H9 (cell line): ENCODE data around the gene NUBPL. TPM values are rescaled to one million over a fixed set of nuclear protein-coding genes. Genes with fewer than 3 reads are reported as not detected.

ENCODE experiments used
- DNase-seq: peaks from one replicate; pipeline ENCODE4 v3.0.0-alpha.2; 2017
- H2AFZ ChIP-seq: one replicate; pipeline ENCODE4 v1.6.1; 2013; ENCODE audit warnings: mild to moderate bottlenecking, low read length, control low read depth, moderate library complexity
- H2AK5ac ChIP-seq: 2 replicates; pipeline ENCODE4 v1.6.1; 2013; ENCODE audit warnings: low read length, control low read depth, mixed read lengths; ENCODE audit not compliant: insufficient read length
- H2BK120ac ChIP-seq: one replicate; pipeline ENCODE4 v1.6.1; 2013; ENCODE audit warnings: low read depth, mild to moderate bottlenecking, low read length, control low read depth, inconsistent platforms; ENCODE audit not compliant: poor library complexity, severe bottlenecking
- H2BK12ac ChIP-seq: 2 replicates; pipeline ENCODE4 v1.6.1; 2013; ENCODE audit warnings: low read length, control low read depth, mixed read lengths, low read depth; ENCODE audit not compliant: insufficient read length
- H2BK15ac ChIP-seq: 2 replicates; pipeline ENCODE4 v1.6.1; 2013; ENCODE audit warnings: low read depth, low read length, control low read depth
- H2BK20ac ChIP-seq: one replicate; pipeline ENCODE4 v1.6.1; 2013; ENCODE audit warnings: low read depth, mild to moderate bottlenecking, low read length, control low read depth, inconsistent platforms; ENCODE audit not compliant: poor library complexity, severe bottlenecking
- H2BK5ac ChIP-seq: 2 replicates; pipeline ENCODE4 v1.6.1; 2013; ENCODE audit warnings: low read length, control low read depth, mixed read lengths; ENCODE audit not compliant: insufficient read length
- H3K14ac ChIP-seq: 2 replicates; pipeline ENCODE4 v1.6.1; 2013; ENCODE audit warnings: low read length, control low read depth; ENCODE audit not compliant: insufficient read depth
- H3K18ac ChIP-seq: 2 replicates; pipeline ENCODE4 v1.6.1; 2013; ENCODE audit warnings: low read depth, mild to moderate bottlenecking, mixed read lengths, low read length, control low read depth; ENCODE audit not compliant: insufficient read length
- H3K23ac ChIP-seq: 2 replicates; pipeline ENCODE4 v1.6.1; 2013; ENCODE audit warnings: low read length, control low read depth, mixed read lengths, low read depth; ENCODE audit not compliant: insufficient read length
- H3K23me2 ChIP-seq: 2 replicates; pipeline ENCODE4 v1.6.1; 2013; ENCODE audit warnings: low read depth, mild to moderate bottlenecking, mixed read lengths, low read length, control low read depth; ENCODE audit not compliant: insufficient read length, poor library complexity, severe bottlenecking
- H3K27ac ChIP-seq: 2 replicates; pipeline ENCODE4 v1.5.1; 2013; ENCODE audit warnings: low read length, control low read depth, mixed read lengths, low read depth; ENCODE audit not compliant: insufficient read length
- H3K27me3 ChIP-seq: 2 replicates; pipeline ENCODE4 v1.6.1; 2013; ENCODE audit warnings: low read length, control low read depth, inconsistent platforms; ENCODE audit not compliant: insufficient read depth
- H3K4ac ChIP-seq: 2 replicates; pipeline ENCODE4 v1.6.1; 2013; ENCODE audit warnings: low read depth, mild to moderate bottlenecking, control low read depth, inconsistent platforms, low read length, moderate library complexity
- H3K4me1 ChIP-seq: 2 replicates; pipeline ENCODE4 v1.6.1; 2013; ENCODE audit warnings: low read length, control low read depth, inconsistent platforms; ENCODE audit not compliant: insufficient read depth
- H3K4me2 ChIP-seq: 2 replicates; pipeline ENCODE4 v1.6.1; 2013; ENCODE audit warnings: low read length, control low read depth, mixed read lengths; ENCODE audit not compliant: insufficient read length, insufficient read depth
- H3K56ac ChIP-seq: 2 replicates; pipeline ENCODE4 v1.6.1; 2013; ENCODE audit warnings: low read depth, mild to moderate bottlenecking, mixed read lengths, low read length, control low read depth; ENCODE audit not compliant: insufficient read length
- H3K79me1 ChIP-seq: 2 replicates; pipeline ENCODE4 v1.6.1; 2013; ENCODE audit warnings: low read depth, mild to moderate bottlenecking, moderate library complexity, low read length, control low read depth, inconsistent platforms; ENCODE audit not compliant: insufficient read depth, poor library complexity, severe bottlenecking
- H3K79me2 ChIP-seq: 2 replicates; pipeline ENCODE4 v1.6.1; 2013; ENCODE audit warnings: low read length, control low read depth, inconsistent platforms; ENCODE audit not compliant: insufficient read depth
- H3K9ac ChIP-seq: 2 replicates; pipeline ENCODE4 v1.6.1; 2013; ENCODE audit warnings: low read length, control low read depth, mixed read lengths; ENCODE audit not compliant: insufficient read length; ENCODE audit errors: extremely low read depth
- H3K9me3 ChIP-seq: one replicate; pipeline ENCODE4 v1.6.1; 2013; ENCODE audit warnings: low read depth, low read length, inconsistent platforms; ENCODE audit not compliant: control insufficient read depth
- H3T11ph ChIP-seq: one replicate; pipeline ENCODE4 v1.6.1; 2013; ENCODE audit warnings: mild to moderate bottlenecking, low read length, control low read depth, inconsistent platforms
- H4K20me1 ChIP-seq: one replicate; pipeline ENCODE4 v1.6.1; 2013; ENCODE audit not compliant: control insufficient read depth, insufficient read length, insufficient read depth
- H4K5ac ChIP-seq: 2 replicates; pipeline ENCODE4 v1.6.1; 2013; ENCODE audit warnings: low read depth, mild to moderate bottlenecking, mixed read lengths, low read length, control low read depth; ENCODE audit not compliant: insufficient read length
- H4K8ac ChIP-seq: replicated peaks from 2 replicates; pipeline ENCODE4 v1.6.1; 2013; ENCODE audit warnings: low read length, control low read depth, mixed read lengths, low read depth; ENCODE audit not compliant: insufficient read length
- H4K91ac ChIP-seq: 2 replicates; pipeline ENCODE4 v1.6.1; 2013; ENCODE audit warnings: low read depth, mild to moderate bottlenecking, moderate library complexity, mixed read lengths, low read length, control low read depth; ENCODE audit not compliant: insufficient read length
- H3K27ac Mint-ChIP-seq, 3 experiments: 2 replicates in 2 of 3; 3 replicates in 1 of 3; pipeline ENCODE4 v1.8.0; 2020 to 2021; ENCODE audit warnings: mixed read lengths in 3 of 3, mild to moderate bottlenecking in 1 of 3, moderate library complexity in 1 of 3
- H3K27me3 Mint-ChIP-seq: 2 replicates; pipeline ENCODE4 v1.8.0; 2021; ENCODE audit warnings: low read depth, mild to moderate bottlenecking, moderate library complexity, mixed read lengths
- H3K36me3 Mint-ChIP-seq, 3 experiments: 2 replicates in 2 of 3; 3 replicates in 1 of 3; pipeline ENCODE4 v1.8.0; 2020 to 2021; ENCODE audit warnings: low read depth in 3 of 3, mixed read lengths in 3 of 3; ENCODE audit not compliant: insufficient read depth in 1 of 3
- H3K4me1 Mint-ChIP-seq, 2 experiments: 2 replicates each; pipeline ENCODE4 v1.8.0; 2020; ENCODE audit warnings: mixed read lengths in 2 of 2
- H3K4me3 Mint-ChIP-seq, 2 experiments: 2 replicates in 1 of 2; 3 replicates in 1 of 2; pipeline ENCODE4 v1.8.0; 2020 to 2021; ENCODE audit warnings: mild to moderate bottlenecking in 2 of 2, mixed read lengths in 2 of 2, moderate library complexity in 1 of 2
- H3K9me3 Mint-ChIP-seq, 2 experiments: 2 replicates in 1 of 2; 3 replicates in 1 of 2; pipeline ENCODE4 v1.8.0; 2020; ENCODE audit warnings: mild to moderate bottlenecking in 2 of 2, mixed read lengths in 2 of 2, moderate library complexity in 1 of 2
- CTCF ChIP-seq: fragments of 200-600 bp; sonication (generic); conservative IDR thresholded peaks from 3 replicates; pipeline ENCODE4 v1.8.0; 2021; ENCODE audit warnings: antibody characterized with exemption, mild to moderate bottlenecking
- WGBS: extraction: QIAGEN DNeasy Blood & Tissue Kit; methylation state at CpG from one replicate; pipeline ENCODE4 v1.1.7; 2013; ENCODE audit warnings: missing lambda C conversion rate, low lambda C conversion rate, mixed read lengths; ENCODE audit not compliant: insufficient read length; ENCODE audit errors: extremely low coverage; 5-methylcytosine and 5-hydroxymethylcytosine counted together
- total RNA-seq: library from RNA; stranded (reverse); gene quantifications from 2 replicates; pipeline ENCODE4 v1.2.1, GENCODE V29; 2021

Gene NUBPL
- total RNA-seq, 1 experiment from 2014 or later: 14.8 TPM

GRCh38 chr14:31703056-31703455 lies 141.9 kb downstream of the NUBPL start:
- peaks cover 51% of the 10 kb centered on the region in 2 experiments for H3K9me3 Mint-ChIP-seq
- Histone ChIP-seq H4K91ac (no peak overlapping the region), H3K23me2 (no peaks in the 10 kb centered on the region), H3K79me2 (no peaks in the 10 kb centered on the region), H3K27me3 (no peaks in the 10 kb centered on the region), H2AK5ac (no peak overlapping the region), H3K27ac (no peak overlapping the region), H3K18ac (no peak overlapping the region), H3K4me2 (no peak overlapping the region), H2BK5ac (no peak overlapping the region), H4K5ac (no peak overlapping the region), H4K20me1 (no peaks in the 10 kb centered on the region), H2BK15ac (no peak overlapping the region), H3K14ac (no peak overlapping the region), H3K56ac (no peak overlapping the region), H3K4me1 (no peaks in the 10 kb centered on the region), H4K8ac (no peak overlapping the region), H3K9me3 (no peaks in the 10 kb centered on the region), H3T11ph (no peak overlapping the region), H2AFZ (no peak overlapping the region), H2BK20ac (no peak overlapping the region), H3K4ac (no peak overlapping the region), H3K79me1 (no peaks in the 10 kb centered on the region), H3K23ac (no peak overlapping the region), H2BK120ac (no peak overlapping the region), H3K9ac (no peak overlapping the region), H2BK12ac (no peak overlapping the region)
- H3K36me3 Mint-ChIP-seq: peaks cover 32 to 53% (median 37%) of the 10 kb centered on the region in 3 experiments
- H3K4me1 Mint-ChIP-seq: 0 out of 4 replicates have a peak, but pooled peaks cover 0 to 3% of the 10 kb centered on the region in 2 experiments
- no peak overlapping the region for H3K4me3 Mint-ChIP-seq
- no peak for DNase-seq
- no peak for TF ChIP-seq CTCF
- WGBS: no CpG with 5 or more reads among the region's 2 CpGs
- H3K27ac Mint-ChIP-seq: no peak overlapping the region
- H3K27me3 Mint-ChIP-seq: no peaks in the 10 kb centered on the region; the same call in 1 of the 2 replicates
